Inflammatory macrophage treated with lipopolysaccharide for 4 hours (primary cell): ENCODE measurements around the gene SLC30A7.
A peak's percentile ranks its signal among the peaks of the same experiment; 100 is the strongest.
"Not testable (repeated sequence)": the region's sequence is repeated elsewhere in the genome, so short reads cannot be mapped to it uniquely, and the experiment has no call there.

ENCODE experiments used
- DNase-seq: peaks from one replicate; pipeline ENCODE4 v3.0.0-alpha.2; 2020

The SLC30A7 gene

GRCh38 chr1:100892554-100892953 is 3.3 kb upstream of the SLC30A7 start:
- DNase-seq = no peak

DNA sequence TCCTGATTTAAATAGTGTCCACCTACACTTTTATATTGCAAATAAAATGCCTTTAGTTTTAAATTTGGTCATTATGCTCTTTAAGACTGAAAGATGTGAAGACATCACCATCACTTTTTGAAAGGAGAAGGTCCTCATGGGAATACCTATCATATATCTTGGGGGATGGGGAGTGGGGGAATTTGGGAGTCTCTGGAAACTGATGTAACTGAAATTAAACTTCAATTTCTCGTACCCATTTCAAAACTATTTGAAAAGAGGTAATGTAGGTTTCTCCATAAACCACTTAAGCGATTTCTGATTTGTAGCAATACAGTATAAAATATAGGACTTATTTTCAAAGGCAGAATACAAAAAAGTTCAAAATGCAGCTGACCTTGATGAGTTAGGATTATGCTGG is 2.2 kb upstream of the SLC30A7 start:
- DNase-seq = no peak

- DNase-seq = peak; percentile 68
Measured at GRCh38 chr1:100894603-100895539, 1.0 kb upstream of the SLC30A7 start, which contains the start of gene EXTL2. TSS of gene EXTL2 (minus strand) at chr1:100894842. CDS start at chr1:100888757, 6,085 bp downstream.

- peak; percentile 60 for DNase-seq
Measured at GRCh38 chr1:100896481-100896982, 642 bp downstream of the SLC30A7 start.

DNA sequence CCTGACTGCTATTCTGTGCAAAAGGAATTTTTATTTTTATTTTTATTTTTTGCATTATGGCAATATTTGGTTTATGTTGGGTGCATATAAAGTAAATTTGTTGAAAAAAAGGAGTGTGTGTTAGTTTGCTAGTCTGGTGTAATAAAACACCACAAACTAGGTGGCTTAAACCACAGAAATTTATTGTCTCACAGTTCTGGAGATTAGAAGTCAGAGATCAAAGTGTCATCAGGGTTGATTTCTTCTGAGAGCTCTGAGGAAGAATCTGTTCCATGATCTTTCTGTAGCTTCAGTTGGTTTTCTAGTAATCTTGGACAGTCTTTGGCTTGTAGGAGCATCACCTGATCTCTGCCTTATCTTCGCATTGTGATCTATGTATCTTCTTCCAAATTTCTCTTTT is 6.5 kb downstream of the SLC30A7 start:
- DNase-seq = no peak

- DNase-seq = no peak
Measured at GRCh38 chr1:100903777-100904176, 7.9 kb downstream of the SLC30A7 start.

- DNase-seq = no peak
Measured at GRCh38 chr1:100904528-100904927, 8.6 kb downstream of the SLC30A7 start.

- no peak for DNase-seq
Measured at GRCh38 chr1:100905181-100905580, 9.3 kb downstream of the SLC30A7 start.

- no peak for DNase-seq
Measured at GRCh38 chr1:100907887-100908286, 12.0 kb downstream of the SLC30A7 start.

DNA sequence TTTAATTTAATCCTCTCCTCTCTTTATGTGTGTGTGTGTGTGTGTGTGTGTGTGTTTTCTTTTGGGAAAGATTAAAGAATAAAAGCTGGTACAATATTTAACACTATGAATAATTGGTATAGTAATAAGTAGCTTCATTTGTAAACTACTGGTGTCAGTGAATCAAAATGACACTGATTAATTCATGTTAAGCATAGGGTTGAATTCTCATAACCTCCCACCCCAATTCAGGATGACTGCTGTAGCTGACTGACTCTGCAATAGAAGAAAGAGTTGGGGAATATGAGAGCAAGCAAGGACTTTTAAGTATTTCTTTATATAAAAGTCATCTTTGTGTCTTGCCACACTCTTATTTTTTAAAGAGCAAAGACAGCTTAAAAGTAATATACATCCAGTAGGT is 13.1 kb downstream of the SLC30A7 start:
- no peak for DNase-seq

DNA sequence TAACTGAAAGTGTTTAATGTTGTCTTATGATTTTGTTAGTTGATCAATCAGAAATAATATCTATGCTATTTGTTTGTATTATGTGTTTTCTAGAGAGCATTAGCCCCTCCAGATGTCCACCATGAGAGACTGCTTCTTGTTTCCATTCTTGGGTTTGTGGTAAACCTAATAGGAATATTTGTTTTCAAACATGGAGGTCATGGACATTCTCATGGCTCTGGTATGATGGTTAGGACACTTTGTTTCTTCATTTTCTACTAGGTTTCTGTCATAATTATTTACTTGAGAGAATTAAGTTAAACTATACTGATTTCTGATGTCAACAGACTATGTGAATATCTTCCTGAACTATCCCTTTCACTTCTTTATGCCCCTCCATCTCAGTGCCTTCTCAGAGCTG is 16.1 kb downstream of the SLC30A7 start:
- no peak for DNase-seq

DNA sequence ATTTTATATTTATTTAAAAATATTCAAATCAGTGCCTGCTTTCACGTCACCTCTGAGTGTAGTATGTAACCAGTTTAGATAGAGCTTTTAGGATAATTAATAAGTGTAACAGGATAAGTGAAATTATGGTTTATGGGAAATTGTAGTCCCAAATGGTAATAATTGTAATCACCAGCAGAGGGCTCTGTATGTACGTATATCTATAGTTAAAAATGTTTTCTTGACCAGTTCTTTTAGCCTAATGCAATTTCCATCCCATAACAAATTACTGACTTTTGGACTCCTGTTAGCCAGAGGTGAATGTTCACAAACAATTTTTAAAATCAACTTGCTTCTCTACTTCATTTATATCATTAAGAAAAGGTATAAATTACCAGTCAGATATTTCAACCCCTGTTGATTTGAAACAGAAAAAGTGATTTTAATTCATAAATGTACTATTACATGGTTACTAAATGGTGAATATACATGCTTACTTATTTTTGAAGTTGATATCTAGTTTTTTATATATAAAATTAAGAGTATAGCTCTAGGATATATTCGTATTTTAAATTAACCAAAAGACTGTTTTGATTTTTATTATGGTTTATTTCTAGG is 25.3 kb downstream of the SLC30A7 start:
- DNase-seq = peak; percentile 64

DNA sequence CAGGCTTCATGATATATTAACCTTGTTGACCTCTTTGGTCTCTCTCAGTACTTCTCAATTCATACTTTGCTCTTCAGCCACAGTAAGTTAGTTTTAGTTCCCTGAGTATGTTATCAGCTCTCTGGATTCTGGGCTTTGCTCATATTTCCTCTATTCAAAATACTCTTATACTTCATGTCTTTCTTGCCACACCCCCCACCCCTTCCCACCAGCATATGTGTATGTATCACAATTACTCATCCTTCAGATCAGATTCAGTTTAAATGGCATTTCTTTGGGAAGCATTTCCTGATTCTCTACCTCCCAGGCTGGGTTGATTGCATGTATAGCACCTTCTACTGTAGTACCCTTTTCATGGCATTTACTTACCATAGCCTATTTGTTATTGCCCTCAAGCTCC is 28.3 kb downstream of the SLC30A7 start:
- no peak for DNase-seq

GRCh38 chr1:100924991-100925390 is 29.1 kb downstream of the SLC30A7 start:
- DNase-seq = no peak

DNA sequence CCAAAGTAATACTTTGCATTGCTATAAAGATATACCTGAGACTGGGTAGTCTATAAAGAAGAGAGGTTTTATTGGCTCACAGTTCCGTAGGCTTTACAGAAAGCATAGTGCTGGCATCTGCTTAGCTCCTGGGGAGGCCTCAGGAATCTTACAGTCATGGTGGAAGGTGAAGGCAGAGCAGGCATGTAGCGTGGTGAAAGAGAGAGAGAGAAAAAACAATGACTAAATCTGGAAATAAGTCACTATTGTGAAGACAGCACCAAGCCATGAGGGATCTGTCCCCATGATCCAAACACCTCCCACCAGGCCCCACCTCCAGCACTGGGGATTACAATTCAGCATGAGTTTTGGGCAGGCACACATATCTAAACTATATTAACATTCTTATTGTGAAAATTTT is 30.4 kb downstream of the SLC30A7 start:
- DNase-seq = no peak

- DNase-seq = no peak
Measured at GRCh38 chr1:100927276-100927675, 31.4 kb downstream of the SLC30A7 start.

GRCh38 chr1:100928128-100928527 is 32.2 kb downstream of the SLC30A7 start:
- no peak for DNase-seq

DNA sequence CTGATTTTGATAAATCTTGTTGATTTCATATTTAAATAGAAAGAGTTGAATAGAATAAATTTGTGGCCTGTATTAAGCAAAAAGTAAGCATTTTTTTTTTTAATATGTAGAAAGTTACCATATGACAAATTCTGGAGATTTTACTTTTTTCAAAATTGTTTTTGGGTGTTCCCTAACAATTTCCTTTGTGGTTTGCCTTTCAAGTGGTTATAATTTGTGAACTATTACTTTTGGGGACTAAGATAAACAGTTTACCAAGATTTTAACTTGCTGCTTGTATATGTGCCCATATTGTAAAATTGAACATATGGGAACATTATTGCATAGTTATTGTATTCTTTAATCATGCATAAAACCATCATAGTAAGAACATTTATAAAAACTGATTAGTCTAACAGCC is 34.6 kb downstream of the SLC30A7 start:
- no peak for DNase-seq

DNA sequence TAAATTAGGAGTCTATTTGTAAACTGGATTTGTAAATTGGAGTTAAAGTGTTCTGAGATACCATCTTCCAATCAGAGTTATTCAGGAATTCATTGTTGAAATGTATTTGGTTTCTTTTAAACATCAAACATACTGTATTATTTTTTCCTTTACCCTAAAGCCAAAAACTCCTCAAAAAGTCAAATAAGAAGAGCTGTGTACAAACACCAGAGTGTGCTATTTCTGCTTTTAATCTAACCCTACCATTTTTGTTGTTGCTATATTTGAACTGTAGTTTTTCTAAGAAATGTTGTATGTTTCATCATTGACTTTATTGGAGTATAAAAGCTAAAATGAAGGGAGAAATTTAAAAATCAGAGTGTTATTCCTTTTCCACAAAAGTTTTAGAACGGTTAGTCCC is 35.8 kb downstream of the SLC30A7 start:
- DNase-seq = no peak

DNA sequence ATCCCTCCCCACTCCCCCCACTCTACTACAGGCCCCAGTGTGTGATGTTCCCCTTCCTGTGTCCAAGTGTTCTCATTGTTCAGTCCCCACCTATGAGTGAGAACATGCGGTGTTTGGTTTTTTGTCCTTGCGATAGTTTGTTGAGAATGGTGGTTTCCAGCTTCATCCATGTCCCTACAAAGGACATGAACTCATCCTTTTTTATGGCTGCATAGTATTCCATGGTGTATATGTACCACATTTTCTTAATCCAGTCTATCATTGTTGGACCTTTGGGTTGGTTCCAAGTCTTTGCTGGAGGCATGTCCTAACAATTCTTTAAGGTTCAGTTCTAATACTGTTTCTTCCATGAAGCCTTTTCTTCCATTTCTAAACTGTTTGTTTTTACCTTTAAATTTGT is 37.7 kb downstream of the SLC30A7 start:
- DNase-seq = not testable (repeated sequence)

- peak; percentile 9 for DNase-seq
Measured at GRCh38 chr1:100936194-100936967, 40.5 kb downstream of the SLC30A7 start.

DNA sequence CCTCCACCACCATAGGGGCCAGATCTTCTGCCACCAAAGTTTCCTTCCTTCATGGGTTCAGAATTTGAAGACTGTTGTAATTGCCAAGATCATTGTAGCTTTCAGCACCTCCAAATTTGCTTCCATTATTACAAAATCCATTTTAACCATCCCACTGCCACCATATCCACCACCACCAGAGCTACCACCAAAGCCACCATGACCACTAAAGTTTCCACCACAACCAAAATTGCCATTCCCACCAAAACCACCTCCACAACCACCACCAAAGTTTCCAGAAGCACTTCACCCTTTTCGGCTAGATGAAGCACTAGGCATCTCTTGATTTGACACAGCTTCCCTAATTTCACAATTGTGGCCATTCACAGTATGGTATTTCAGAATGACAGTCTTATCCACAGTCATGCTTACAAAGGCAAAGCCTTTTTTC is 45.2 kb downstream of the SLC30A7 start:
- peak; percentile 32 for DNase-seq

DNA sequence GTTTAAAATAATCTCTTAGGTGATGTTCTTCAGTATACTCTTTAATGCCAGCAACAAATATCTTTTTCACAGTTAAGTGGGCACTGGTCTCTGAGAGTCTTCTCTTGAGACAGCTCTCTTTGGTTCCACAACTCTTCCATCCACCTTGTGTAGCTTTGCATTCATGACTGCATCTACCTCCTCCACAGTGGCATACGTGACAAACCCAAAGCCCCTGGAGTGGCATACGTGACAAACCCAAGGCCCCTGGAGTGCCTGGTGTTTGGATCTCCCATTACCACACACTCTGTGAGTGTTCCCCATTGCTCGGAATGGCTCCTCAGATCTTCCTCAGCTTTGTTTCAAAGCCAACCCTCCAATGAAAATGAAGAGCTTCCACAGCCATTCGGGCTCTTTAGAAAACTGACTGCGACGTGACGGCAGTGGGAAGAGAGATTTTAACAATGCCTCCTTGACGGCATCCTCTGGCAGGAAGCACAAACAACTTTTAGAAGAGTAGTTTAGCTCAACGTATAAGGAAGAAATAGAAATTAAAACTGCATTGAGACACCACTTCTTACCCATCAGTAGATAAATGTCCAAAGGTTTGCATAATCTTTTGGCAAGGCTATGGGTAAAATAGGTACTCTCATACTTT is 45.8 kb downstream of the SLC30A7 start:
- DNase-seq = no peak
